Measurements from ENCODE around the gene BABAM2. TPM values are rescaled to one million over a fixed set of nuclear protein-coding genes. Genes with fewer than 3 reads are reported as not detected.

The BABAM2 gene
- total RNA-seq, 1 donor from 2014 or later = 28.5 TPM

DNA sequence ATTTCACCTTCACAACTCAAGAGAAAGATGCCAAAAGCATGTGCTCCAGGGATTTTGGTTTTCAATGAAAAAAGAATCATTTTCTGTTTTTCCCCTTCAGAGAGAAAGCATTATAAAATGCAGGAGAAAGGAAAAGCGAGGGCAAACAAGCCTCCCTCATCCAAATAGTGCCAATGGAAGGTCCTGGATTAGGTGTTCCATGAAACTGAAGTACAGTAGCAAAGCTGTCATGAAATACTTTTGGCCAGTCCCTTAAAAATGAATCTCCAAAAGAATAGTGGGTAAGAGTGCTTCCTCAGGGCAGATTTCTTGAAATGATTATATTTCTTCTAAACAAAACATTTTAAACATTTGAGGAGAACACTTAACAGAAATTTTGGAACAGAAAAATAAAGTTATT lies 320.0 kb downstream of the BABAM2 start:
- no peaks in the 10 kb centered on the region for H3K9me3 Mint-ChIP-seq (ENCODE audit: unreplicated experiment)

DNA sequence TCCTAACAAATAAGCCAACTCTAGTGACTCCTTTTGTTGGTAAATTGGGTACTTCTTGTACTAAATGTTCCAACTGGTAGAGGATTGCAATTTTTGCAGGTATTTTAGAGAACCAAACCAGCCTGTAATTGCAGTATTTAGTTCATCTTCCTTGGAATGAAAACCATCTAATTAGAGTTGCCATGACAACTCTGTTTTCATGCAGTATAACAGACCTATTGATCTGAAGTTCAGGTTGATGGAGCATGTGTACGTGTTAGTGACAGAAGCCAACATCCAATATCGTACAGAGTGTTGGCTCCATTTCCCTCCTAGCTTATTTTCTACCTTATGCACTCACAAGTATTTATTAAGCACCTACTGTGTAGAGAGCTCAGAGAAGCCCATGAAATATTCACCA lies 325.8 kb downstream of the BABAM2 start:
- no peak for DNase-seq (ENCODE audit: low read depth)
- Histone ChIP-seq H3K4me3 (ENCODE audit: insufficient read depth, low read depth, low read length) (no peak overlapping the region), H3K4me1 (ENCODE audit: insufficient read depth, low read length) (no peaks in the 10 kb centered on the region), H4K20me1 (ENCODE audit: insufficient read depth, low read length) (no peaks in the 10 kb centered on the region), H3K9me3 (ENCODE audit: insufficient read depth, low read depth, low read length) (no peaks in the 10 kb centered on the region), H3K27ac (ENCODE audit: low read depth, low read length) (no peak overlapping the region), H3K27me3 (ENCODE audit: insufficient read depth, low read length) (no peaks in the 10 kb centered on the region), H3K4me2 (ENCODE audit: low read length) (no peak overlapping the region), H2AFZ (ENCODE audit: low read depth, low read length) (no peak overlapping the region), H3K79me2 (ENCODE audit: insufficient read depth, low read length) (no peaks in the 10 kb centered on the region), H3K9ac (ENCODE audit: low read length) (no peak overlapping the region), H3K36me3 (ENCODE audit: insufficient read depth, low read length) (no peaks in the 10 kb centered on the region)
- Mint-ChIP-seq H3K36me3 (ENCODE audit: low read depth, unreplicated experiment) (no peaks in the 10 kb centered on the region), H3K4me3 (ENCODE audit: unreplicated experiment) (no peak overlapping the region), H3K27ac (ENCODE audit: unreplicated experiment) (no peak overlapping the region), H3K4me1 (ENCODE audit: low read depth, unreplicated experiment) (peaks cover 24% of the 10 kb centered on the region), H3K9me3 (ENCODE audit: unreplicated experiment) (no peaks in the 10 kb centered on the region), H3K27me3 (ENCODE audit: low read depth, unreplicated experiment) (no peaks in the 10 kb centered on the region)
- TF ChIP-seq EZH2 (IDR thresholded peaks at IDR 0.05; ENCODE audit: insufficient read depth, low read length) = no peak
- TF ChIP-seq, protein P1, sequence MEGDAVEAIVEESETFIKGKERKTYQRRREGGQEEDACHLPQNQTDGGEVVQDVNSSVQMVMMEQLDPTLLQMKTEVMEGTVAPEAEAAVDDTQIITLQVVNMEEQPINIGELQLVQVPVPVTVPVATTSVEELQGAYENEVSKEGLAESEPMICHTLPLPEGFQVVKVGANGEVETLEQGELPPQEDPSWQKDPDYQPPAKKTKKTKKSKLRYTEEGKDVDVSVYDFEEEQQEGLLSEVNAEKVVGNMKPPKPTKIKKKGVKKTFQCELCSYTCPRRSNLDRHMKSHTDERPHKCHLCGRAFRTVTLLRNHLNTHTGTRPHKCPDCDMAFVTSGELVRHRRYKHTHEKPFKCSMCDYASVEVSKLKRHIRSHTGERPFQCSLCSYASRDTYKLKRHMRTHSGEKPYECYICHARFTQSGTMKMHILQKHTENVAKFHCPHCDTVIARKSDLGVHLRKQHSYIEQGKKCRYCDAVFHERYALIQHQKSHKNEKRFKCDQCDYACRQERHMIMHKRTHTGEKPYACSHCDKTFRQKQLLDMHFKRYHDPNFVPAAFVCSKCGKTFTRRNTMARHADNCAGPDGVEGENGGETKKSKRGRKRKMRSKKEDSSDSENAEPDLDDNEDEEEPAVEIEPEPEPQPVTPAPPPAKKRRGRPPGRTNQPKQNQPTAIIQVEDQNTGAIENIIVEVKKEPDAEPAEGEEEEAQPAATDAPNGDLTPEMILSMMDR (IDR thresholded peaks at IDR 0.05; ENCODE audit: insufficient read depth, low read depth, low read length) = no peak
- peak; percentile 29 for FAIRE-seq

More for the DNA sequence above, 320.0 kb downstream of the BABAM2 start:
- Mint-ChIP-seq H3K27ac (ENCODE audit: unreplicated experiment) (no peak overlapping the region), H3K27me3 (ENCODE audit: low read depth, unreplicated experiment) (no peaks in the 10 kb centered on the region), H3K4me3 (ENCODE audit: unreplicated experiment) (no peak overlapping the region), H3K36me3 (ENCODE audit: low read depth, unreplicated experiment) (no peaks in the 10 kb centered on the region), H3K4me1 (ENCODE audit: low read depth, unreplicated experiment) (peaks cover 11% of the 10 kb centered on the region)
- no peak overlapping the region for H3K9ac ChIP-seq (ENCODE audit: low read length)
- TF ChIP-seq, protein P1 (IDR thresholded peaks at IDR 0.05; ENCODE audit: insufficient read depth, low read depth, low read length) = no peak
- no peak overlapping the region for H2AFZ ChIP-seq (ENCODE audit: low read depth, low read length)
- H3K27ac ChIP-seq (ENCODE audit: low read depth, low read length) = no peak overlapping the region
- DNase-seq (ENCODE audit: low read depth) (no peak), FAIRE-seq (no peak)
- no peaks in the 10 kb centered on the region for H3K36me3 ChIP-seq (ENCODE audit: insufficient read depth, low read length)
- H3K79me2 ChIP-seq (ENCODE audit: insufficient read depth, low read length) = no peaks in the 10 kb centered on the region
- no peak overlapping the region for H3K4me3 ChIP-seq (ENCODE audit: insufficient read depth, low read depth, low read length)
- H4K20me1 ChIP-seq (ENCODE audit: insufficient read depth, low read length) = no peaks in the 10 kb centered on the region
- no peaks in the 10 kb centered on the region for H3K4me1 ChIP-seq (ENCODE audit: insufficient read depth, low read length)
- H3K27me3 ChIP-seq (ENCODE audit: insufficient read depth, low read length) = no peaks in the 10 kb centered on the region
- no peaks in the 10 kb centered on the region for H3K9me3 ChIP-seq (ENCODE audit: insufficient read depth, low read depth, low read length)
- no peak overlapping the region for H3K4me2 ChIP-seq (ENCODE audit: low read length)

DNA sequence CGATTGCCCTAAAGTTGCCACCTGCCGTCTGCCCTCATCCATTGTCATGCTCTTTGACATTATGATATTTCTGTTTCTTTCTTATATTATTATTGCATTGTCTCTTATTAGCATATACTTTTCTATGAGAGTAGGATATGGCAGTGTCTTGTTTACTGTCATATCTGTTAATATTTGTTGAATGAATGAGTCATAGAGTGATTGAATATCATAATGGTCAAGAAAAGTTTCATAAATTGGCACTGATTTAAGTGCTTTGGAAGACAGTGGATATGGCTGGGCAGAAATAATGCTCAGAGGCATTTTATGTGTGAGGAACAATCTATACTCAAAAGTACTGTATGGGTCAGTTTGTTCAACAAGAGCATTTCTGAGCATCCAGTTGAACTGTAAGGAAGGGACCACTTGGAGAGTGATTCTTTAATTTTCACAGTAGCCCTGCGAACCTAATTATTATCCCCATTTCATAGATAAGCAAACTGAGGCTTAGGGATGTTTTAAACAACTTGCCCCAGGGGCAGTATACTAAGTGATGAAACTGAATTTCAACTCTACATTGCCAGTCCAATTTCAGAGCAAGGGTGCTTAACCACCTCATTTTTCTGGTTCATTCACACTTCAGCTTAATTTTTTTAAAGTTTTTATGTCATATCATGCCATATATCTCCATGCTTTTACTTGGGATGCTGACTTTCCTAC lies 326.7 kb downstream of the BABAM2 start:
- Mint-ChIP-seq H3K4me3 (ENCODE audit: unreplicated experiment) (no peak overlapping the region), H3K27me3 (ENCODE audit: low read depth, unreplicated experiment) (no peaks in the 10 kb centered on the region), H3K36me3 (ENCODE audit: low read depth, unreplicated experiment) (no peaks in the 10 kb centered on the region), H3K27ac (ENCODE audit: unreplicated experiment) (no peak overlapping the region), H3K9me3 (ENCODE audit: unreplicated experiment) (no peaks in the 10 kb centered on the region), H3K4me1 (ENCODE audit: low read depth, unreplicated experiment) (peaks cover 24% of the 10 kb centered on the region)
- H3K9ac ChIP-seq (ENCODE audit: low read length) = no peak overlapping the region
- DNase-seq (ENCODE audit: low read depth) = no peak
- H3K27ac ChIP-seq (ENCODE audit: low read depth, low read length) = no peak overlapping the region
- no peak overlapping the region for H3K4me3 ChIP-seq (ENCODE audit: insufficient read depth, low read depth, low read length)
- no peaks in the 10 kb centered on the region for H3K79me2 ChIP-seq (ENCODE audit: insufficient read depth, low read length)
- H4K20me1 ChIP-seq (ENCODE audit: insufficient read depth, low read length) = no peaks in the 10 kb centered on the region
- TF ChIP-seq, protein P1 (IDR thresholded peaks at IDR 0.05; ENCODE audit: insufficient read depth, low read depth, low read length) = no peak
- H2AFZ ChIP-seq (ENCODE audit: low read depth, low read length) = no peak overlapping the region
- no peaks in the 10 kb centered on the region for H3K36me3 ChIP-seq (ENCODE audit: insufficient read depth, low read length)
- FAIRE-seq = no peak
- H3K4me1 ChIP-seq (ENCODE audit: insufficient read depth, low read length) = no peaks in the 10 kb centered on the region
- no peaks in the 10 kb centered on the region for H3K9me3 ChIP-seq (ENCODE audit: insufficient read depth, low read depth, low read length)
- no peaks in the 10 kb centered on the region for H3K27me3 ChIP-seq (ENCODE audit: insufficient read depth, low read length)
- no peak overlapping the region for H3K4me2 ChIP-seq (ENCODE audit: low read length)
